ENCODE measurements around the gene NPAT. TPM values are rescaled to one million over a fixed set of nuclear protein-coding genes. Genes with fewer than 3 reads are reported as not detected.

Gene NPAT
- total and polyA plus RNA-seq, 10 of the 15 experiments (the other 5 are each of a cell fraction or from before 2014, with no cell fraction given) = 7.5 to 32.8 (median 20.1) TPM

DNA sequence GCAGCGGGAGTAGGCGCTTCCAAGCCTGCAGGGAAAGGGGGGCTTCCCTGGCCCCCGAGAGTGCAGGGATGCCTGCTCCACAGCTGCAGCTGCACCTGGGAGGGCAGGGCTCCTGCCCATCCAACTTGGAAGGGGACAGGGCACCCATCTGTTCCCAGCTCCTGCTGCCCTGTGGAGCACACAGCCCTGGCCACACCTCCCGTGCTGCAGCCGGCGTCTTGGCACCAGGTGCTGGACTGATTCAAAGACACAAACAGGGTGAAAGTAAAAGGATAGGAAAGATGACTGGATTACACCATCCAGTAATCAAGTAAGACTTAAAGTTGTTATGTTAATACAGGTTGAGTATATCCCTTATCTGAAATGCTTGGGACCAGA lies 14.8 kb downstream of the NPAT start:
- Histone ChIP-seq H3K4me1 (ENCODE audit: control insufficient read depth, insufficient read depth, low read length) (no peaks in the 10 kb centered on the region), H3K4me2 (ENCODE audit: control insufficient read depth, insufficient read depth) (no peak overlapping the region), H2AFZ (ENCODE audit: control insufficient read depth, low read depth, low read length) (no peak overlapping the region), H3K79me2 (ENCODE audit: control insufficient read depth, insufficient read depth, low read length) (peaks cover 45% of the 10 kb centered on the region), H3K9me3 (replicated peaks; ENCODE audit: control insufficient read depth, insufficient read depth, low read length) (peaks cover 54% of the 10 kb centered on the region), H3K36me3 (ENCODE audit: control insufficient read depth in 2 of 2, insufficient read depth in 2 of 2, low read length in 1 of 2) (peaks cover 31 to 58% of the 10 kb centered on the region in 2 experiments), H3K4me3 (no peak overlapping the region), H3K9ac (ENCODE audit: control insufficient read depth, insufficient read depth, low read length) (no peak overlapping the region), H3K27ac (ENCODE audit: control insufficient read depth, insufficient read depth) (no peak overlapping the region), H4K20me1 (ENCODE audit: control insufficient read depth, insufficient read depth) (no peaks in the 10 kb centered on the region), H3K27me3 (replicated peaks in 1 of 2; ENCODE audit: control insufficient read depth in 2 of 2, insufficient read depth in 2 of 2, low read length in 1 of 2) (no peaks in the 10 kb centered on the region)
- DNase-seq (ENCODE audit: low read depth, low spot score) (no peak), FAIRE-seq (no peak), ATAC-seq (no peak)
- intact Hi-C loops (cut with micrococcal nuclease; ENCODE audit: unreplicated experiment) (no loop called here), in situ Hi-C loops (cut with MboI) (no loop called here)
- ChIA-PET POLR2A (interaction anchor here (1.0 kb wide), 1 partner anchor 11 kb away, joined by 3 read pairs; no protein-coding TSS in a partner anchor), SMC1A (ENCODE audit: uncharacterized antibody, unreplicated experiment) (no interaction called here), CTCF (interaction anchor here (1.5 kb wide), 1 partner anchor 13 kb away, joined by 4 read pairs; no protein-coding TSS in a partner anchor), RAD21 (ENCODE audit: unreplicated experiment) (no interaction called here)
- TF ChIP-seq GATAD2B (conservative IDR thresholded peaks at IDR 0.05; ENCODE audit: low read depth) (no peak), CHD2 (IDR thresholded peaks at IDR 0.05; ENCODE audit: borderline replicate concordance, low read depth, low read length) (no peak), KAT2A (conservative IDR thresholded peaks at IDR 0.05; ENCODE audit: control insufficient read depth, low read depth, low read length) (no peak), LARP7 (IDR thresholded peaks at IDR 0.05) (no peak), CHD1 (IDR thresholded peaks at IDR 0.05; ENCODE audit: low read depth, low read length) (no peak), SREBF2 (IDR thresholded peaks at IDR 0.05; ENCODE audit: low read length) (no peak), JUNB (IDR thresholded peaks at IDR 0.05) (no peak), DPF2 (IDR thresholded peaks at IDR 0.05) (no peak), RAD21 (IDR thresholded peaks at IDR 0.05; ENCODE audit: insufficient read depth, low read depth, low read length) (no peak), FOXK2 (IDR thresholded peaks at IDR 0.05) (no peak), RAD51 (IDR thresholded peaks at IDR 0.05) (no peak), SMARCA5 (IDR thresholded peaks at IDR 0.05) (no peak), SUPT20H (IDR thresholded peaks at IDR 0.05; ENCODE audit: borderline replicate concordance, control insufficient read depth, low read depth, low read length) (no peak), HDGF (IDR thresholded peaks at IDR 0.05) (no peak), NRF1 (conservative IDR thresholded peaks at IDR 0.05; ENCODE audit: low read depth, low read length) (no peak), CHD4 (IDR thresholded peaks at IDR 0.05) (no peak), NFYB (IDR thresholded peaks at IDR 0.05; ENCODE audit: insufficient read depth, low read depth, low read length) (no peak)
- TF ChIP-seq, protein P1, sequence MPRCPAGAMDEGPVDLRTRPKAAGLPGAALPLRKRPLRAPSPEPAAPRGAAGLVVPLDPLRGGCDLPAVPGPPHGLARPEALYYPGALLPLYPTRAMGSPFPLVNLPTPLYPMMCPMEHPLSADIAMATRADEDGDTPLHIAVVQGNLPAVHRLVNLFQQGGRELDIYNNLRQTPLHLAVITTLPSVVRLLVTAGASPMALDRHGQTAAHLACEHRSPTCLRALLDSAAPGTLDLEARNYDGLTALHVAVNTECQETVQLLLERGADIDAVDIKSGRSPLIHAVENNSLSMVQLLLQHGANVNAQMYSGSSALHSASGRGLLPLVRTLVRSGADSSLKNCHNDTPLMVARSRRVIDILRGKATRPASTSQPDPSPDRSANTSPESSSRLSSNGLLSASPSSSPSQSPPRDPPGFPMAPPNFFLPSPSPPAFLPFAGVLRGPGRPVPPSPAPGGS (IDR thresholded peaks at IDR 0.05; ENCODE audit: borderline replicate concordance, insufficient read depth, low read depth, low read length, poor library complexity, severe bottlenecking) = no peak
- TF ChIP-seq, protein P2, sequence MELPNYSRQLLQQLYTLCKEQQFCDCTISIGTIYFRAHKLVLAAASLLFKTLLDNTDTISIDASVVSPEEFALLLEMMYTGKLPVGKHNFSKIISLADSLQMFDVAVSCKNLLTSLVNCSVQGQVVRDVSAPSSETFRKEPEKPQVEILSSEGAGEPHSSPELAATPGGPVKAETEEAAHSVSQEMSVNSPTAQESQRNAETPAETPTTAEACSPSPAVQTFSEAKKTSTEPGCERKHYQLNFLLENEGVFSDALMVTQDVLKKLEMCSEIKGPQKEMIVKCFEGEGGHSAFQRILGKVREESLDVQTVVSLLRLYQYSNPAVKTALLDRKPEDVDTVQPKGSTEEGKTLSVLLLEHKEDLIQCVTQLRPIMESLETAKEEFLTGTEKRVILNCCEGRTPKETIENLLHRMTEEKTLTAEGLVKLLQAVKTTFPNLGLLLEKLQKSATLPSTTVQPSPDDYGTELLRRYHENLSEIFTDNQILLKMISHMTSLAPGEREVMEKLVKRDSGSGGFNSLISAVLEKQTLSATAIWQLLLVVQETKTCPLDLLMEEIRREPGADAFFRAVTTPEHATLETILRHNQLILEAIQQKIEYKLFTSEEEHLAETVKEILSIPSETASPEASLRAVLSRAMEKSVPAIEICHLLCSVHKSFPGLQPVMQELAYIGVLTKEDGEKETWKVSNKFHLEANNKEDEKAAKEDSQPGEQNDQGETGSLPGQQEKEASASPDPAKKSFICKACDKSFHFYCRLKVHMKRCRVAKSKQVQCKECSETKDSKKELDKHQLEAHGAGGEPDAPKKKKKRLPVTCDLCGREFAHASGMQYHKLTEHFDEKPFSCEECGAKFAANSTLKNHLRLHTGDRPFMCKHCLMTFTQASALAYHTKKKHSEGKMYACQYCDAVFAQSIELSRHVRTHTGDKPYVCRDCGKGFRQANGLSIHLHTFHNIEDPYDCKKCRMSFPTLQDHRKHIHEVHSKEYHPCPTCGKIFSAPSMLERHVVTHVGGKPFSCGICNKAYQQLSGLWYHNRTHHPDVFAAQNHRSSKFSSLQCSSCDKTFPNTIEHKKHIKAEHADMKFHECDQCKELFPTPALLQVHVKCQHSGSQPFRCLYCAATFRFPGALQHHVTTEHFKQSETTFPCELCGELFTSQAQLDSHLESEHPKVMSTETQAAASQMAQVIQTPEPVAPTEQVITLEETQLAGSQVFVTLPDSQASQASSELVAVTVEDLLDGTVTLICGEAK (IDR thresholded peaks at IDR 0.05; ENCODE audit: borderline replicate concordance) = no peak
- no TSS peak for BruUV-seq (replicated peaks)
- 100% methylated on average over 6 of the region's 6 CpGs for WGBS (ENCODE audit: insufficient coverage, insufficient replicate concordance, low lambda C conversion rate, missing lambda C conversion rate)
